ENCODE results near the gene ATG16L2.

The ATG16L2 gene

DNA sequence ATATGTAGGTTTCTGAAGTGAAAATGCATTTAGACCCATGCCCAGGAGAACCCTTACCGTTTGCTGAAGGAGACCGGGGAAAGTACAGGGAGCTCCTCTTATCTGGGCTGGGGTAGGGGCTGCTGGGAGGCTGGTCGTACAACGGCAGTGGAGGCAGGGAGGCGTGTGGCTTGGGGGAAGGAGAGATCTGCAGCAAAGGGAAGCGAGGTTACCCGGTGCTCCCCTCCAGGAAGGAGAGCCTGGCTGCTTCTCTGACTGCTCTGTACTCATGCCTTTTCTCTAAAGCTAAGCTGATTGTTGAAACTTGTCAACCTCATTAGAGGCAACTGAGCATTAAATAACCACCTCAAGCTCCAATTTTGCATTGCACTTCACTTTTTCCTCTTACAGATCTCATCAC, 27.2 kb downstream of the ATG16L2 start:
- no peak overlapping the region for H3K4me3 ChIP-seq (ENCODE audit: low read depth, low read length)
- TF ChIP-seq CTCF (IDR thresholded peaks at IDR 0.05), result no peak
- no peaks in the 10 kb centered on the region for H3K36me3 ChIP-seq (ENCODE audit: control insufficient read depth, insufficient read depth, low read length)
- H3K27ac ChIP-seq, result no peak overlapping the region
- H3K79me2 ChIP-seq, result no peaks in the 10 kb centered on the region
- H3K4me1 ChIP-seq, result no peaks in the 10 kb centered on the region
- no peaks in the 10 kb centered on the region for H3K9me3 ChIP-seq (ENCODE audit: control insufficient read depth, low read length)
- H3K9ac ChIP-seq, result no peak overlapping the region
- H3K27me3 ChIP-seq (ENCODE audit: control insufficient read depth, insufficient read depth, low read length), result no peaks in the 10 kb centered on the region
- H3K4me2 ChIP-seq (ENCODE audit: low read length), result no peak overlapping the region
- no peak overlapping the region for H2AFZ ChIP-seq

GRCh38 chr11:72842126-72842525, 27.9 kb downstream of the ATG16L2 start:
- Histone ChIP-seq H3K36me3 (ENCODE audit: control insufficient read depth, insufficient read depth, low read length) (no peaks in the 10 kb centered on the region), H3K27ac (peak overlapping the region; percentile 8), H3K4me1 (no peaks in the 10 kb centered on the region), H3K79me2 (no peaks in the 10 kb centered on the region), H3K9ac (no peak overlapping the region), H3K9me3 (ENCODE audit: control insufficient read depth, low read length) (no peaks in the 10 kb centered on the region), H3K27me3 (ENCODE audit: control insufficient read depth, insufficient read depth, low read length) (no peaks in the 10 kb centered on the region), H2AFZ (no peak overlapping the region), H3K4me2 (ENCODE audit: low read length) (no peak overlapping the region), H3K4me3 (ENCODE audit: low read depth, low read length) (no peak overlapping the region)
- no peak for TF ChIP-seq CTCF (IDR thresholded peaks at IDR 0.05)

DNA sequence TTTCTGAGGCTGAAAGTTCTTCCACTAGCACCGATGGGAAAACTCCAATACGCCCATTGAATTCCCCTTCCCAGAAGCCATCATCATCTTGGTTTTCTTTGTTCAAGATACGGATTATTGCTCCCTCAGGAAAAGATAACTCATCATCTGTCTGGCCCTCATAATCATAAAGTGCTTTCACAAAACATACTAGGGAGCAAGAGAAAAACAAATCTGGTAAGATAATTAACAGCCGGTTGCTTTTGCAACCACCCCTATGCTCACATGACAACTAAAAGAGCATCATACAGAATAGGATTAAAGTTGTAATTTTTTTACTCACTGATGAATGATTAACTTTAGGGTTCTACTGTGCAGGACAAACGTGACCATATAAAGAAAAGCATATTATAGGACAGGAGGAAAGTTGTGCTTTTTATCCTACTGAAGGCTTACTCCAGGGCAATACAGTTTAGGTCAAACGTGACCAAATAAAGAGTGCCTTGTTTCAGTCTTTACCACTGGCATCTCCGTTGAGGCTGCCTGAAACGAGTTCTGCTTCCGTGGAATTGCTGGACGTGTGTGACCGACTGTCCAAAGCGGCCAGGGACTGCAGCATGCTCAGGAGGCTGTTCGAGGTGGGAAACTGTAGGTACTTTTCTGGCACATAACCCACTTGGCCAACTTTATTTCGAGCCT, 28.6 kb downstream of the ATG16L2 start:
- H3K9ac ChIP-seq, result no peak overlapping the region
- peak overlapping the region; percentile 8 for H3K27ac ChIP-seq
- H3K4me3 ChIP-seq (ENCODE audit: low read depth, low read length), result no peak overlapping the region
- H2AFZ ChIP-seq, result no peak overlapping the region
- H3K36me3 ChIP-seq (ENCODE audit: control insufficient read depth, insufficient read depth, low read length), result no peaks in the 10 kb centered on the region
- H3K27me3 ChIP-seq (ENCODE audit: control insufficient read depth, insufficient read depth, low read length), result no peaks in the 10 kb centered on the region
- H3K4me1 ChIP-seq, result no peaks in the 10 kb centered on the region
- no peaks in the 10 kb centered on the region for H3K9me3 ChIP-seq (ENCODE audit: control insufficient read depth, low read length)
- H3K4me2 ChIP-seq (ENCODE audit: low read length), result no peak overlapping the region
- no peak for TF ChIP-seq CTCF (IDR thresholded peaks at IDR 0.05)
- H3K79me2 ChIP-seq, result no peaks in the 10 kb centered on the region

DNA sequence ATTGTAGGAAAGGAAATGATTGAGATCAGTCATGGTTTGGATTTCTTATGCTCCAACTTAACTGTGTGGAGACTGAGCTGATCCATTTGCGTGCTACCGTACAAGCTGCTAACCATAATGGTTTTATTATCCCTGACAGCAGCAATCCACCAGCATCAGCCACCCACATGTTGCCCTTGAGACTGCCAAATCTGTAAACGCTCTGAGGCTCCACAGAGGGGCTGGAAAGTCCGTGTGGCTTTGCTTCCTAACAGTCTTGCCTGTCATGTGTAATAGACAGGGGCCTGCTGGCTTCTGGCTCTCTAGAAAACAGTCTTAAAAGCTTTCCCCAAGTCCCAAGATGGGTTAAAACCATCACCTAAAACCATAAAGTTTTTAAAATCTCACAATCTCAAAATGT, 30.1 kb downstream of the ATG16L2 start:
- H3K27me3 ChIP-seq (ENCODE audit: control insufficient read depth, insufficient read depth, low read length), result no peaks in the 10 kb centered on the region
- H3K27ac ChIP-seq, result no peak overlapping the region
- H3K9me3 ChIP-seq (ENCODE audit: control insufficient read depth, low read length), result no peaks in the 10 kb centered on the region
- no peaks in the 10 kb centered on the region for H3K79me2 ChIP-seq
- H3K4me3 ChIP-seq (ENCODE audit: low read depth, low read length), result no peak overlapping the region
- H2AFZ ChIP-seq, result no peak overlapping the region
- no peaks in the 10 kb centered on the region for H3K4me1 ChIP-seq
- H3K4me2 ChIP-seq (ENCODE audit: low read length), result no peak overlapping the region
- no peak overlapping the region for H3K9ac ChIP-seq
- H3K36me3 ChIP-seq (ENCODE audit: control insufficient read depth, insufficient read depth, low read length), result no peaks in the 10 kb centered on the region
- TF ChIP-seq CTCF (IDR thresholded peaks at IDR 0.05), result no peak

- TF ChIP-seq CTCF (IDR thresholded peaks at IDR 0.05), result peak; percentile 44
Measured at GRCh38 chr11:72848846-72849466, 34.7 kb downstream of the ATG16L2 start.

More at GRCh38 chr11:72848846-72849466, 34.7 kb downstream of the ATG16L2 start:
- H2AFZ ChIP-seq, result no peak overlapping the region
- H3K4me2 ChIP-seq (ENCODE audit: low read length), result no peak overlapping the region
- no peaks in the 10 kb centered on the region for H3K36me3 ChIP-seq (ENCODE audit: control insufficient read depth, insufficient read depth, low read length)
- no peak overlapping the region for H3K27ac ChIP-seq
- H3K9me3 ChIP-seq (ENCODE audit: control insufficient read depth, low read length), result no peaks in the 10 kb centered on the region
- H3K79me2 ChIP-seq, result no peaks in the 10 kb centered on the region
- H3K4me3 ChIP-seq (ENCODE audit: low read depth, low read length), result no peak overlapping the region
- no peaks in the 10 kb centered on the region for H3K4me1 ChIP-seq
- no peak overlapping the region for H3K9ac ChIP-seq
- no peaks in the 10 kb centered on the region for H3K27me3 ChIP-seq (ENCODE audit: control insufficient read depth, insufficient read depth, low read length)
